Thyroid gland (tissue), 4 donors: Measurements from ENCODE around the gene PNKD. TPM values are rescaled to one million over a fixed set of nuclear protein-coding genes. Genes with fewer than 3 reads are reported as not detected.
"Not testable (repeated sequence)": the region's sequence is repeated elsewhere in the genome, so short reads cannot be mapped to it uniquely, and the experiment has no call there.

Source experiments
- DNase-seq, 2 donors: peaks; one replicate each; pipeline ENCODE4 v3.0.0-alpha.2; 2019
- H3K27ac ChIP-seq, 3 donors: fragments of 200-600 bp; sonication (generic); 1 replicate in 2 of 3; 2 replicates in 1 of 3; pipeline ENCODE4 v1.5.1; 2016 to 2019; ENCODE audit warnings: mild to moderate bottlenecking in 1 of 3, moderate library complexity in 1 of 3
- H3K27me3 ChIP-seq: fragments of 200-600 bp; sonication (generic); one replicate; pipeline ENCODE4 v1.5.1; 2019
- H3K36me3 ChIP-seq, 2 donors: fragments of 200-600 bp; sonication (generic); one replicate each; pipeline ENCODE4 v1.5.1; 2016 to 2019
- H3K4me1 ChIP-seq, 2 donors: fragments of 200-600 bp; sonication (generic); one replicate each; pipeline ENCODE4 v1.5.1; 2017 to 2019
- H3K4me3 ChIP-seq, 3 donors: fragments of 200-600 bp; sonication (generic); replicated peaks in 1 of 3; 1 replicate in 2 of 3; 2 replicates in 1 of 3; pipeline ENCODE4 v1.5.1; 2016; ENCODE audit warnings: mild to moderate bottlenecking in 1 of 3
- H3K9me3 ChIP-seq: fragments of 200-600 bp; sonication (generic); one replicate; pipeline ENCODE4 v1.5.1; 2017
- CTCF ChIP-seq, 6 experiments: fragments of 200-600 bp in 3 of 6; fragments of 450-650 bp in 3 of 6; sonication (generic) in 3 of 6; IDR thresholded peaks; one replicate each; pipeline ENCODE4 v1.5.1; 2016 to 2019; ENCODE audit warnings: antibody characterized with exemption in 6 of 6, mild to moderate bottlenecking in 2 of 6, inconsistent platforms in 1 of 6, moderate library complexity in 1 of 6
- POLR2A ChIP-seq, 2 donors: fragments of 450-650 bp; IDR thresholded peaks; one replicate each; pipeline ENCODE4 v1.6.1; 2017; ENCODE audit warnings: antibody characterized with exemption in 2 of 2, mild to moderate bottlenecking in 2 of 2, moderate library complexity in 1 of 2
- WGBS, 2 donors: methylation state at CpG; one replicate each; pipeline ENCODE4 v1.1.5; 2017; 5-methylcytosine and 5-hydroxymethylcytosine counted together
- intact Hi-C: fragments of 100-400 bp; cut with DNase I; formaldehyde crosslinking; loops from one replicate; pipeline ENCODE4 v1.15.1; 2023
- total RNA-seq, 4 donors: library from RNA; depleted of rRNA; stranded (reverse); fragments of >200 nt; gene quantifications; one replicate each; pipeline ENCODE4 v1.2.3, GENCODE V29; 2016

The PNKD gene
- total RNA-seq, 4 donors from 2014 or later, result 57.0 to 110 (median 81.8) TPM

DNA sequence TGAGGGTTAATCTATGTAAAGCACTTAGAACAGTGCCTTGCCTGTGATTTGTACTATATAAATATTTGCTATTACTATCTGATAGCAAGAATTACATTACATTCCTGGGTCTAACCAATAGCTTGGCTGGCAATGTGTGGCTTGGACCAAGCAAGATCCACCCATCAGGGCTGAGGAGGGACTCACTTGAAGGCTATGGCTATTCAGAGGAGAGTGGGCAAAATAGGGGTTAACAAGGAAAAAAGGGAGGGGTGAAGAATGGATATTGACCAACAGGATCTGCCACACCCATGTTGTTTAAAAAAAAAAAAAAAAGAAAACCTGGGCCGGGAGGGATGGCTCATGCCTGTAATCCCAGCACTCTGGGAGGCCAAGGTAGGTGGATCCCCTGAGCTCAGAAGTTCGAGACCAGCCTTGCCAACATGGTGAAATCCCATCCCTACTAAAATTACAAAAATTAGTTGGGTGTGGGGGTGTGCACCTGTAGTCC is 42.0 kb downstream of the PNKD start:
- intact Hi-C loops, result no loop called here
- Histone ChIP-seq H3K9me3 (no peaks in the 10 kb centered on the region), H3K4me3 (no peak overlapping the region), H3K27ac (no peak overlapping the region), H3K36me3 (no peaks in the 10 kb centered on the region), H3K4me1 (no peaks in the 10 kb centered on the region), H3K27me3 (no peaks in the 10 kb centered on the region)
- TF ChIP-seq POLR2A (IDR thresholded peaks at IDR 0.05), result no peak
- TF ChIP-seq CTCF (IDR thresholded peaks at IDR 0.05), result no peak
- no peak for DNase-seq
- 73 to 74% methylated on average over 2 of the region's 2 CpGs for WGBS, 2 donors

- H3K4me1 ChIP-seq, result peaks cover 3 to 4% of the 10 kb centered on the region in 2 donors
- H3K27me3 ChIP-seq, result no peaks in the 10 kb centered on the region
- WGBS, 2 donors, result 84 to 97% methylated on average over 1 of the region's 1 CpG
- no peak for DNase-seq
- intact Hi-C loops, result no loop called here
- H3K36me3 ChIP-seq, result no peaks in the 10 kb centered on the region
- H3K27ac ChIP-seq, result no peak overlapping the region
- H3K4me3 ChIP-seq, result no peak overlapping the region
- no peaks in the 10 kb centered on the region for H3K9me3 ChIP-seq
- TF ChIP-seq CTCF (IDR thresholded peaks at IDR 0.05) (no peak), POLR2A (IDR thresholded peaks at IDR 0.05) (no peak)
Measured at GRCh38 chr2:218313356-218313755, 43.0 kb downstream of the PNKD start.

DNA sequence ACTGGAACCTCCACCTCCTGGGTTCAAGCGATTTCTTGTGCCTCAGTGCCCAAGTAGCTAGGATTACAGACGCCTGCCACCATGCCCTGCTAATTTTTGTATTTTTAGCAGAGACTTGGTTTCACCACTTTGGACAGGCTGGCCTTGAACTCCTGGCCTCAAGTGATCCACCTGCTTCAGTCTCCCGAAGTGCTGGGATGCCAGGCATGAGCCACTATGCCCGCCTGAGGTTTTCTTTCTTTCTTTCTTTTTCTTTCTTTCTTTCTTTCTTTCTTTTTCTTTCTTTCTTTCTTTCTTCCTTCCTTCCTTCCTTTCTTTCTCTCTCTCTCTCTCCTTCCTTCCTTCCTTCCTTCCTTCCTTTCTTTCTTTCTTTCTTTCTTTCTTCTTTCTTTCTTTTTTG is 44.4 kb downstream of the PNKD start:
- WGBS, 2 donors, result 86 to 91% methylated on average over 4 of the region's 4 CpGs
- intact Hi-C loops, H3K27ac ChIP-seq: not testable (repeated sequence)

DNA sequence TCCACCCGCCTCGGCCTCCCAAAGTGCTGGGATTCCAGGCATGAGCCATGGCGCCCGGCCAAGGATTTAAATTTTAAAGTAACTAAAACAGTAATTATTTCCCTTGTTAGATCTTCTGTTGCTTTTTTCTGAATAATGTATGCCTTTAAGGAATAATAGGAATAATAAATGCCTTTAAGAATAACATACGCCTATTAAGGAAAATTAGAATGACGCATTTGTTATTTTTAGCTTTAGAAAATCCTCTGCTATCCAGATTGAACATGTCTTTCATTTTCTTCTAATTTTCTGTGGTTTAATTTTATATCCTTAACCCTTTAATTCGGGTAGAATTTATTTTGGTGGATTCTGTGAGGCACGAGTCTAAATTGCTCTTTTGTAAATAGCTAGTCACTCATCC is 45.1 kb downstream of the PNKD start:
- no peak overlapping the region for H3K27ac ChIP-seq
- H3K27me3 ChIP-seq, result no peaks in the 10 kb centered on the region
- no peaks in the 10 kb centered on the region for H3K9me3 ChIP-seq
- H3K4me3 ChIP-seq, result no peak overlapping the region
- peaks cover 5 to 6% of the 10 kb centered on the region in 2 donors for H3K4me1 ChIP-seq
- intact Hi-C loops, result no loop called here
- no peaks in the 10 kb centered on the region for H3K36me3 ChIP-seq
- 89 to 92% methylated on average over 8 of the region's 8 CpGs for WGBS, 2 donors
- TF ChIP-seq CTCF (IDR thresholded peaks at IDR 0.05) (no peak), POLR2A (IDR thresholded peaks at IDR 0.05) (no peak)
- DNase-seq, result no peak

More for the DNA sequence above, 44.4 kb downstream of the PNKD start:
- H3K27me3 ChIP-seq, H3K9me3 ChIP-seq, H3K4me3 ChIP-seq, H3K4me1 ChIP-seq, H3K36me3 ChIP-seq, DNase-seq: not testable (repeated sequence)

DNA sequence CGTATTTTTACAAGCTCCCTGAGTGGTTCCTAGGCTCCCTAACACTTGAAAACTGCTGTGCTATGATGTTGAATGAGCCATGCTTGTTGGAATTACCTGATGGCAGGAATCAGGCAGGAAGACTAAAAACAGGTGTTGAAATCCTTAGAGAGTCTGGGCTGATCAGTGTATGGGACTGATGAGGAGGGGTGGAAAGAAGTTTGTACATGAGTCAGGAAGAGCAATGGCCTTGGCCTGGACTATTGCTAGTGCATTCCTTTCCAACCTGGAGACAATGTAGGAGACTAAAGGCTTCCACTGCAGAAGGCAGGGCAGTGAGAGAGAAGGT is 46.9 kb downstream of the PNKD start:
- H3K4me3 ChIP-seq, result no peak overlapping the region
- H3K36me3 ChIP-seq, result no peaks in the 10 kb centered on the region
- H3K27me3 ChIP-seq, result no peaks in the 10 kb centered on the region
- intact Hi-C loops, result no loop called here
- no peak for TF ChIP-seq POLR2A (IDR thresholded peaks at IDR 0.05)
- no peak for TF ChIP-seq CTCF (IDR thresholded peaks at IDR 0.05)
- WGBS, 2 donors, result 37 to 62% methylated on average over 1 of the region's 1 CpG
- H3K4me1 ChIP-seq, result peaks cover 10 to 17% of the 10 kb centered on the region in 2 donors
- DNase-seq, result no peak
- no peaks in the 10 kb centered on the region for H3K9me3 ChIP-seq
- no peak overlapping the region for H3K27ac ChIP-seq

DNA sequence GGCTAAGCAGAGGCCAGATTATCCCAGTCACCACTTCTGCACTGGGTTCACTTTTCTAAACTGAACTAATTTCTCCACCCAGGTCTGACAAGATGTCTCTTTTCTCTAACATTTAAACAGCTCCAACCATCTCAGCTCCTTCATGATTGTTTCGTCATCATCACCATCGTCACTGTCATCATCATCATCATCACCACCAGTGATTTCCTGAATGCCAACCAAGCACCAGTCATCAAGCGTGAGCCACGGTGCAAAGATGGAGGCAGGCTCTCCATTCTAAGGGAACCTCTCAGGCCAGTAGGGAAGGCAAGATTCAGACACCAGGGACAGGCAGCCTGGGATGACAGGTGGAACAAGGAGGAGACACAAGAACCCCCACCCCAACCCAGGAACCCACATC is 47.5 kb downstream of the PNKD start:
- H3K36me3 ChIP-seq, result no peaks in the 10 kb centered on the region
- intact Hi-C loops, result no loop called here
- H3K27ac ChIP-seq, result no peak overlapping the region
- H3K27me3 ChIP-seq, result no peaks in the 10 kb centered on the region
- TF ChIP-seq CTCF (IDR thresholded peaks at IDR 0.05) (no peak), POLR2A (IDR thresholded peaks at IDR 0.05) (no peak)
- WGBS, 2 donors, result 90 to 94% methylated on average over 4 of the region's 4 CpGs
- H3K4me1 ChIP-seq, result peaks cover 15 to 21% of the 10 kb centered on the region in 2 donors
- DNase-seq, result no peak
- no peak overlapping the region for H3K4me3 ChIP-seq
- no peaks in the 10 kb centered on the region for H3K9me3 ChIP-seq
